ENCODE data around the gene LHFPL2.
"Not testable (repeated sequence)": the region's sequence is repeated elsewhere in the genome, so short reads cannot be mapped to it uniquely, and the experiment has no call there.

LHFPL2 gene

GRCh38 chr5:78648359-78649210 lies at the start of gene LHFPL2:
LHFPL2 (minus strand) TSS chr5:78648772; CDS start chr5:78510213, 138,559 bp downstream.
- DNase-seq (ENCODE audit: low spot score): peak; percentile 86

DNA sequence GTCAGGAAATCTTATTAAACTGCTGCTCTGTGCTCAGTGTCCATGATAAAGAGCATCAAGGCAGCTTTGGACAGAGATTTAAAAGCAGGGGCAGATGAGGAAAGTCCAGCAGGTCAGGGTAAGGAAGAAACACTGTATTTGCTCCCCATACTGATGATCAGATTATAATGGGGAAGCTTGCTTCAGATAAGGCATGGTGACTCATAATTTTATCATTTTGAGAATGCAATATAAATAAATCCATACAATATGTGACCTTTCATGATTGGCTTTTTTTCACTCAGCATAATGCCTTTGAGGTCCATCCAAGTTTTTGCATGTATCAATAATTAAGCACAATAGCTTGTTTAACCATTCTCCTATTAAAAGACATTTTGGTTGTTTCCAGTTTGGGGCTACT lies 48.1 kb upstream of the LHFPL2 start:
- DNase-seq (ENCODE audit: low spot score): no peak

DNA sequence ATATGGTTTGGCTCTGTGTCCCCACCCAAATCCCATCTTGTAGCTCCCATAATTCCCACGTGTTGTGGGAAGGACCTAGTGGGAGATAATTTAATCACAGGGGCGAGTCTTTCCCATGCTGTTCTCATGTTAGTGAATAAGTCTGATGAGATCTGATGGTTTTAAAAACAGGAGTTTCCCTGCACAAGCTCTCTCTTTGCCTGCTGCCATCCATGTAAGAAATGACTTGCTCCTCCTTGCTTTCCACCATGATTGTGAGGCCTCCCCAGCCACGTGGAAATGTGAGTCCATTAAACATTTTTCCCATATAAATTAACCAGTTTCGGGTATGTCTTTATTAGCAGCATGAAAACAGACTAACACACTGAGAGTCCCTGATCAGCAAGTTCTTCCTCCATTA lies 47.5 kb upstream of the LHFPL2 start:
- DNase-seq (ENCODE audit: low spot score): not testable (repeated sequence)

DNA sequence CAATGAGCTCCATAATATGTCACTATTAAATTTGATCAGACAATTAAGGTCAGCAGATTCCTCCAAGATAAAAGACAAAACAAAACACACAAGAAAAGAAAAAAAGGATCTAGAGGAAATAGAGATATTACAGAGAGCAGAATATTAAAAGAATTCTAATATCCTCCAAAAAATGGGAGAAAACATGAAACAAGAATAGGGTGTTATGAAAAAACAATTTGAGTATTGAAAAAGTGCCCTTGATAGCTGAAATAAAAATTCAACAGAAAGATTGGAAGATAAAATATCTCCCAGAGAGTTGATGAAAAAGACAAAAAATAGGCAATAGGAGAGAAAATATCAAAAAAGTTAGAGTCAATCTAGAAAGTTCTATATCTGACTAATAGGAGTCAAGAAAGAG lies 44.8 kb upstream of the LHFPL2 start:
- no peak for DNase-seq (ENCODE audit: low spot score)

DNA sequence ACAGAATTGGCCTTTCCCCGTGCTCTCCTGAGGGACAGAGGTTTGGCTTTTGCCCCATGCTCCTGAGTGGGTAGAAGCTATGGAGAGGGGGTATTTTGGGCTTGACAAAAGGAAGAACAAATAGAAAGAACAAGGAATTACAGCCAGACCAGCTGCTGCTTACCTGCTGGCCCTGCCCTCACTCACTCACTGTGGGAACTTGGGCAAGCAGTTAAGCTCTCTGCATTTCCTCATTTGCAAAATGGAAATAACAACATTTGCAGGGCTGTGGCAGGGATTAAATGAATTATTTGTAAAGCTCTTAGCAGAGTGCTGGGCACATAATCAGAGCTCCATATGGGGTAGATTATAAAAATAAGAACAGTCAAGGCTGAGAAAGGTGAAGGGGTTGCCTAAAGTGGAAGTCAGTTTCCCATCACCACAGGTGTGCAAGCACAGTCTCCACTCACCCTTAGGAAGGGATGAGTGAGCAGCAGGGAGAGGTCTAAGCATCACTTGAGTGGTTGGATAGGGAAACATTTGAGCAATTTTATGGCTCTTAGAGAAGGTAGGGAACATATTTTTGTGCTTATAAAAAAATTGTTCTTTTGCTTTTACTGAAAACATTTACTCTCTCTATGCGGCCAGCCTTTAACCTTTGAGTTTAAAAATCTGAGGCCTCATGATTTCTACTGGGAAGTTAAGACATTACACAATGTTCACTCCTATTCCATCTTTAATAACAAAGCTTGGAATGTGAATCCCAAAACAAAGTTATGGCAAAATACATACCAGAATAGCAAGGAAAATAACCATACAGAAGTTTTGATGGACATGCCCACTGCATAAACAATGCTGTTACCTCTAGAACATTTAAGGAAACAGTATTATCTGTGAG lies 42.8 kb upstream of the LHFPL2 start:
- no peak for DNase-seq (ENCODE audit: low spot score)

DNA sequence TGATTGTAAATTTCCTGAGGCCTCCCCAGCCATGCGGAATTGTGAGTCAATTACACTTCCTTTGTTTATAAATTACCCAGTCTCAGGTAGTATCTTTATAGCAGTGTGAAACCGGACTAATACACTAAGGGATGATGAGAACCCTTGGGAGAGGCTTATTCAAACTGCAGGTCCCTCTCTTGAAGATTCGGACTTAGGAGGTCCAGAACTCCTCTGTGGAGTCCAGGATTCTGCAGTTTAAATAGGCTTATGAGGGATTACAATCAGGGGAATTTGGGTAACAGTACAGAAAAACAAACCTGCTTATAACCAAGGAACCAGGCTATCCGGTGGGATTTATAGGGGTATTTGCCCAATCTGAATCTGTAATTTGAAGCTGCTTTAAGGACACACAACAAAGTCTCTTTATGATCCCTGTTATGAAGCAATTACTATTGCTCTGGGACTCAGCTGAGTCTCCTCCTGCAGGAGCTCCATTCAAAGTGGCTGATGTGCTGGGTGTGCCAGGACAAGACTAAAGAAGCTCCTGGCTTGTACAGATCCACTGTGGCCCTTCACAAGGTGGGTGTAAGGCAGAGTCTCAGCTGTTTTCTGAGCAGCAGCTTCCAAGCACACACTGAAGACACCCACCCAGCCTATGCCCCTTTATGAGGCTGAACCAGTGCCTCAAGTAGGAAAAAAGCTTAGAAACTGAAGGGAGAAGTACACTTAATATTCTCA lies 41.8 kb upstream of the LHFPL2 start:
- DNase-seq (ENCODE audit: low spot score): no peak

DNA sequence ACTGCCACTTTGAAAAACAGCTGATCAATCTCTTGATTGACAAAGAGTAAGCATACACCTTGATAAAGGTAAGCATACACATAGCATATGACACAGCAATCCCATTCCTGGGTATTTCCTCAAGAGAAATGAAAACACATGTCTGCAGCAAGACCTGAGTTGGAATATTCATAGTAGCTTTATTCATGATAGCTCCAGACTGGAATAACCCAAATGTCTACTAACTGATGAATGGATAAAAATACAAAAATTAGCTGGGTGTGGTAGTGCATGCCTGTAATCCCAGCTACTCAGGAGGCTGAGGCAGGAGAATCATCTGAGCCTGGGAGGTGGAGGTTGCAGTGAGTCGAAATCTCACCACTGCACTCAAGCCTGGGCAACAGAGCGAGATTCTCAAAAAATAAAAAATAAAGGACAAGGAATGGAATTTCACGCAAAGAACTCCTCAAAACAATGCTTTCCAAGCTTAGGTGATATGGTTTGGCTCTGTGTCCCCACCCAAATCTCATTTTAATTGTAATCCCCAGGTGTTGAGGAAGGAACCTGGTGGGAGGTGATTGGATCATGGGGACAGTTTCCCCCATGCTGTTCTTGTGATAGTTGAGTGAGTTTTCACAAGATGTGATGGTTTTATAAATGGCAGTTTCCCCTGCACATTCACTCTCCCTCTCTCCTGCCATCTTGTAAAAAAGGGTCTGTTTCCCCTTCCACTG lies 41.1 kb upstream of the LHFPL2 start:
- DNase-seq (ENCODE audit: low spot score): no peak

- DNase-seq (ENCODE audit: low spot score): not testable (repeated sequence)
Measured at GRCh38 chr5:78687514-78687913, 38.9 kb upstream of the LHFPL2 start.

- DNase-seq (ENCODE audit: low spot score): not testable (repeated sequence)
Measured at GRCh38 chr5:78683905-78684304, 35.3 kb upstream of the LHFPL2 start.

- DNase-seq (ENCODE audit: low spot score): no peak
Measured at GRCh38 chr5:78679905-78680304, 31.3 kb upstream of the LHFPL2 start.

GRCh38 chr5:78677777-78678668 lies 29.5 kb upstream of the LHFPL2 start:
- peak; percentile 54 for DNase-seq (ENCODE audit: low spot score)

- DNase-seq (ENCODE audit: low spot score): no peak
Measured at GRCh38 chr5:78675956-78676730, 27.6 kb upstream of the LHFPL2 start.

- not testable (repeated sequence) for DNase-seq (ENCODE audit: low spot score)
Measured at GRCh38 chr5:78673827-78674226, 25.3 kb upstream of the LHFPL2 start.

DNA sequence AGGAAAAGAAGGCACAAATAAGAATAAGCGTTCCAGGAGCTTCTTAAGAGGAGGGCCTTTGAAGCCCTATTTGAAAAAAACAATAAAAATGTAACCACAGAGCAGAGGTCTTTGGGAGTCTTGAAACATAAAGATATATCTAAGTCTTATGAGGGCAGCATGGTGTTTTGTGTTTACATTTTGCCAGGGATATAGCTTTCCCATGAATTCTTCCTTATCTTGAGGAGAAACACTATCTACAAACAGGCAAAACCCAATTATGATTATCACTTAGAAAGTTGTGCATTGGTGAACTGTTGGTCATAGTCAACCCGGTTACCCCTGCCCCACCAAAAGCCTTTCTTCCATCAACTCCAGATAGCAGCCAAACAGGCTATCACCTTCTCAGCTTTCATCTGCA lies 23.6 kb upstream of the LHFPL2 start:
- no peak for DNase-seq (ENCODE audit: low spot score)

- DNase-seq (ENCODE audit: low spot score): no peak
Measured at GRCh38 chr5:78671609-78672008, 23.0 kb upstream of the LHFPL2 start.

DNA sequence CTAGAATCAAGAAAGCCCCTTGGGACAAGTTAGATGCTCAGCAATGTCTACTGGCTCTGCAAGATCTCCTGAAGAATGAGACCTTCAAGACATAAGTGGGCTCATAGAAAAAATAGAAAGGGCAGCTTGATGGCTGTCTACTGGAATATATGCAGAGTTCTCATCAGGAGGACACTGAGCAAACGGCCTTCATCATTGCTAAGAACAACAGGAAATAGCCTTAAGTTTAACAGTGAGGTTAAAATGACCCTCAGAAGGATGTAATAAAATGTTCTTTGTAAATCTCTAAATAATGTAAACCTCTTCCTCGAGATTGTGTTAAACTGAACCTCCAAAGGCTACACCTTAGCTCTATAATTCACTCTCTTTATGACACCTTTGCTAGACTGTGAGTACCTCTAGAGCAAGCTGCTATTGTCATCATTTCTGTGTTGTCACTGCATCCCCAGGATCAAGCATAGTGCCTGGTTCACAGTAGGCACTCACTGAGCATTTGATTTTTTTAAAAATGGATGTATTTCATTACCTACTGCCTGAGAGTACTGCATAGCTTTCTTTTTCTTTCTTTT lies 22.2 kb upstream of the LHFPL2 start:
- no peak for DNase-seq (ENCODE audit: low spot score)

DNA sequence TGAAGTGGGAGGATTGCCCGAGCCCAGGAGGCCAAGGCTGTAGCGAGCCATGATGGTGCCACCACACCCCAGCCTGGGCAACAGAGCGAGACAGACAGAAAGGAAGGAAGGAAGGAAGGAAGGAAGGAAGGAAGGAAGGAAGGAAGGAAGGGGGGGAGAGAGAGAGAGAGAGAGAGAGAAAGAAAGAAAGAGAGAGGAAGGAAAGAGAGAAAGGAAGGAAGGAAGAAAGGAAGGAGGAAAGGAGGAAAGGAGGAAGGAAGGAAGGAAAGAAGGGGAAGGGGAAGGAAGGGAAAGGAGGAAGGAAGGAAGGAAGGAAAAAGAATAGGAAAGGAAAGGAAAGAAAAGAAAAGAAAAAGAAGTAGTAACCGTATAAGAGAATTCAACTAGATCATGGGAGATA lies 20.8 kb upstream of the LHFPL2 start:
- DNase-seq (ENCODE audit: low spot score): no peak

GRCh38 chr5:78667461-78668103 lies 19.0 kb upstream of the LHFPL2 start:
- DNase-seq (ENCODE audit: low spot score): no peak

- DNase-seq (ENCODE audit: low spot score): not testable (repeated sequence)
Measured at GRCh38 chr5:78666975-78667374, 18.4 kb upstream of the LHFPL2 start.
